Heart left ventricle (tissue), 16 donors: Measurements from ENCODE around the gene CPSF7. TPM values are rescaled to one million over a fixed set of nuclear protein-coding genes. Genes with fewer than 3 reads are reported as not detected.
A peak's percentile ranks its signal among the peaks of the same experiment; 100 is the strongest.

Source experiments
- ATAC-seq, 4 donors: fragments of 200-7000 bp; cut with Tn5 transposase; one replicate each; pipeline ENCODE4 v1.9.1; 2020 to 2022; ENCODE audit warnings: moderate library complexity in 4 of 4, mild to moderate bottlenecking in 3 of 4, moderate number of reproducible peaks in 1 of 4
- DNase-seq, 5 donors: peaks; one replicate each; pipeline ENCODE4 v3.0.0-alpha.2; 2020
- H3K27ac ChIP-seq, 12 donors: fragments of 200-600 bp; sonication (generic) in 4 of 12; one replicate each; pipeline versions ENCODE4 v1.5.0 to v1.8.0; 2016 to 2022; ENCODE audit warnings: mild to moderate bottlenecking in 2 of 12
- H3K27me3 ChIP-seq, 9 donors: fragments of 200-600 bp; sonication (generic) in 2 of 9; one replicate each; pipeline versions ENCODE4 v1.5.1 to v1.8.0; 2016 to 2022; ENCODE audit warnings: mild to moderate bottlenecking in 3 of 9
- H3K36me3 ChIP-seq, 9 donors: fragments of 200-600 bp; sonication (generic) in 2 of 9; one replicate each; pipeline versions ENCODE4 v1.5.0 to v1.8.0; 2018 to 2022; ENCODE audit warnings: mild to moderate bottlenecking in 2 of 9
- H3K4me1 ChIP-seq, 12 donors: fragments of 200-600 bp; sonication (generic) in 4 of 12; one replicate each; pipeline versions ENCODE4 v1.5.0 to v1.8.0; 2016 to 2022; ENCODE audit warnings: mild to moderate bottlenecking in 3 of 12
- H3K4me3 ChIP-seq, 12 donors: fragments of 200-600 bp; sonication (generic) in 4 of 12; one replicate each; pipeline versions ENCODE4 v1.5.0 to v1.8.0; 2017 to 2022; ENCODE audit warnings: mild to moderate bottlenecking in 9 of 12, moderate library complexity in 4 of 12
- H3K9me3 ChIP-seq, 12 donors: fragments of 200-600 bp; sonication (generic) in 4 of 12; one replicate each; pipeline versions ENCODE4 v1.5.0 to v1.8.0; 2016 to 2022; ENCODE audit warnings: mild to moderate bottlenecking in 1 of 12
- CTCF ChIP-seq, 12 donors: fragments of 200-600 bp; sonication (generic) in 4 of 12; IDR thresholded peaks; one replicate each; pipeline versions ENCODE4 v1.5.0 to v1.8.0; 2018 to 2022; ENCODE audit warnings: antibody characterized with exemption in 12 of 12, mild to moderate bottlenecking in 5 of 12
- POLR2A ChIP-seq, 2 donors: fragments of 450-650 bp; IDR thresholded peaks; one replicate each; pipeline ENCODE4 v1.6.1; 2017; ENCODE audit warnings: antibody characterized with exemption in 2 of 2, mild to moderate bottlenecking in 2 of 2, moderate library complexity in 2 of 2
- WGBS, 4 donors: extraction: QIAGEN DNeasy Blood & Tissue Kit in 2 of 4; methylation state at CpG; one replicate each; pipeline versions ENCODE4 v1.1.5 to v1.1.7; 2013 to 2018; 5-methylcytosine and 5-hydroxymethylcytosine counted together
- intact Hi-C, 10 donors: fragments of 100-400 bp; cut with DNase I; formaldehyde crosslinking; loops; one replicate each; pipeline versions ENCODE4 v1.11.1 to v1.14.2; 2022
- polyA plus RNA-seq, 2 donors: library from polyadenylated mRNA; stranded (reverse); fragments of 200-250 nt; gene quantifications; one replicate each; pipeline ENCODE4 v1.2.3, GENCODE V29; 2013
- total RNA-seq, 9 donors: library from RNA; depleted of rRNA in 2 of 9; stranded (reverse); fragments of >200 nt in 2 of 9; fragmentation: NEBNext Ultra II Directional in 3 of 9; extraction: Animal tissue kit (Norgen Biotek cat#: 25700) in 3 of 9; gene quantifications; one replicate each; pipeline versions ENCODE4 v1.1.0 to v1.2.4, GENCODE V29; 2016 to 2023
- donor health status: ischemic (EF 13 %, LVEDD 7.1; RV severe dilation, severe dysfunction).
- donor health status: healthy with polysubstance abuse.
- donor health status: DM: no; HTN: yes; CAD: no.
- donor health status: DM: no; HTN: no; CAD: no.
- donor health status: ischemic (EF 25% LVEDD 6.9; RV normal size, moderate dysfunction).
- donor health status: ischemic (EF 25% LVEDD 5.7; RV mildly dilated, moderate dysfunction).
- donor health status: healthy.
- donor health status: DM: yes; HTN: yes; CAD: no.
- donor health status: ischemic (EF 35%, LVEDD 5.7; RV mildly dilated, moderate dysfunction).
- donor health status: nonischemic (EF 11% LVEDD 7.7; RV severe dilation, severe dysfunction).
- donor health status: DM: yes; HTN: yes; CAD: no.
- donor health status: PGD.
- donor health status: ischemic (EF 29% LVEDD 5.4; RV normal size, mild dysfunction).
- donor health status: nonischemic (EF 23%, LVEDD 6.1; RV moderate dilation, normal function).

Gene CPSF7
- total and polyA plus RNA-seq, 11 donors = 24.3 to 52.4 (median 35.5) TPM

- intact Hi-C loops = loop anchor here in 1 of 10 donors (5.0 kb wide), 1 partner anchor 62 kb away; no protein-coding TSS in a partner anchor
- 0 to 1% (median 0%) methylated on average over 2 to 37 of the region's 37 CpGs for WGBS, 4 donors
- H3K27me3 ChIP-seq = no peaks in the 10 kb centered on the region
- H3K4me1 ChIP-seq = peaks cover 0 to 50% (median 39%) of the 10 kb centered on the region in 12 donors
- H3K9me3 ChIP-seq = no peaks in the 10 kb centered on the region
- TF ChIP-seq POLR2A (IDR thresholded peaks at IDR 0.05) (no peak), CTCF (IDR thresholded peaks at IDR 0.05) (peak in 10 of 12 donors; percentile 9 to 57 (median 30))
- peak; percentile 38 to 83 (median 72) for ATAC-seq
- H3K27ac ChIP-seq = peak overlapping the region; percentile 90 to 99 (median 96)
- peaks cover 0 to 56% (median 52%) of the 10 kb centered on the region in 9 donors for H3K36me3 ChIP-seq
- peak; percentile 73 to 83 (median 75) for DNase-seq
- H3K4me3 ChIP-seq = peak overlapping the region; percentile 61 to 97 (median 80)
These were observed 457 bp downstream of the CPSF7 start for GRCh38 chr11:61429346-61429690.

- 74 to 95% (median 86%) methylated on average over 1 of the region's 1 CpG for WGBS, 4 donors
- Histone ChIP-seq H3K27me3 (no peaks in the 10 kb centered on the region), H3K4me3 (no peak overlapping the region), H3K27ac (no peak overlapping the region), H3K9me3 (no peaks in the 10 kb centered on the region), H3K36me3 (peaks cover 0 to 83% (median 81%) of the 10 kb centered on the region in 9 donors), H3K4me1 (peaks cover 0 to 36% (median 20%) of the 10 kb centered on the region in 12 donors)
- DNase-seq (no peak), ATAC-seq (no peak)
- no peak for TF ChIP-seq CTCF (IDR thresholded peaks at IDR 0.05)
- no peak for TF ChIP-seq POLR2A (IDR thresholded peaks at IDR 0.05)
- intact Hi-C loops = loop anchor here in 1 of 10 donors (5.0 kb wide), 1 partner anchor 58 kb away; no protein-coding TSS in a partner anchor
These were observed 4.2 kb downstream of the CPSF7 start for GRCh38 chr11:61425367-61426131.

GRCh38 chr11:61422226-61422625 is 7.5 kb downstream of the CPSF7 start:
- DNase-seq (no peak), ATAC-seq (no peak)
- Histone ChIP-seq H3K4me3 (no peak overlapping the region), H3K27me3 (no peaks in the 10 kb centered on the region), H3K9me3 (no peaks in the 10 kb centered on the region), H3K27ac (no peak overlapping the region), H3K4me1 (peaks cover 0 to 30% (median 9%) of the 10 kb centered on the region in 12 donors), H3K36me3 (peaks cover 0 to 99% (median 97%) of the 10 kb centered on the region in 9 donors)
- WGBS, 4 donors = 93 to 96% (median 95%) methylated on average over 3 of the region's 3 CpGs
- intact Hi-C loops = no loop called here
- TF ChIP-seq CTCF (IDR thresholded peaks at IDR 0.05) = no peak
- TF ChIP-seq POLR2A (IDR thresholded peaks at IDR 0.05) = no peak

GRCh38 chr11:61418136-61418535 is 11.6 kb downstream of the CPSF7 start:
- H3K4me1 ChIP-seq = peaks cover 0 to 25% (median 7%) of the 10 kb centered on the region in 12 donors
- ATAC-seq = no peak
- no peaks in the 10 kb centered on the region for H3K27me3 ChIP-seq
- H3K9me3 ChIP-seq = no peaks in the 10 kb centered on the region
- TF ChIP-seq CTCF (IDR thresholded peaks at IDR 0.05) = no peak
- intact Hi-C loops = no loop called here
- DNase-seq = no peak
- H3K36me3 ChIP-seq = peaks cover 0 to 99% (median 97%) of the 10 kb centered on the region in 9 donors
- H3K27ac ChIP-seq = peak overlapping the region in 3 of 12 donors; percentile 2 to 46 (median 16)
- H3K4me3 ChIP-seq = no peak overlapping the region
